Activated CD8-positive, alpha-beta T cell treated with anti-CD3 and anti-CD28 coated beads for 36 hours (primary cell): Measurements from ENCODE around the gene LRCOL1. TPM values are rescaled to one million over a fixed set of nuclear protein-coding genes. Genes with fewer than 3 reads are reported as not detected.

Experiments used
- ATAC-seq: fragments of 200-7000 bp; cut with Tn5 transposase; one replicate; pipeline ENCODE4 v1.10.0; 2021; ENCODE audit warnings: mild to moderate bottlenecking, moderate library complexity
- CTCF ChIA-PET: fragments of 350-600 bp; sonication (Branson Sonifier 250); formaldehyde crosslinking; loops from one replicate; lab custom pipeline; 2021; ENCODE audit warnings: antibody characterized with exemption; lab: Charles Lee
- POLR2A ChIA-PET: fragments of 350-600 bp; sonication (Branson Sonifier 250); formaldehyde crosslinking; loops from one replicate; lab custom pipeline; 2021; ENCODE audit warnings: antibody characterized with exemption; lab: Charles Lee
- DNase-seq: peaks from one replicate; pipeline ENCODE4 v3.0.0-alpha.2; 2020
- H3K27ac Mint-ChIP-seq: one replicate; pipeline ENCODE4 v1.8.0; 2021; ENCODE audit warnings: mild to moderate bottlenecking, mixed read lengths
- H3K27me3 Mint-ChIP-seq: one replicate; pipeline ENCODE4 v1.8.0; 2021; ENCODE audit warnings: mixed read lengths
- H3K36me3 Mint-ChIP-seq: one replicate; pipeline ENCODE4 v1.8.0; 2021; ENCODE audit warnings: low read depth, mixed read lengths
- H3K4me1 Mint-ChIP-seq: one replicate; pipeline ENCODE4 v1.8.0; 2021; ENCODE audit warnings: low read depth, mixed read lengths
- H3K4me3 Mint-ChIP-seq: one replicate; pipeline ENCODE4 v1.8.0; 2021; ENCODE audit warnings: mild to moderate bottlenecking, moderate library complexity, mixed read lengths
- H3K9me3 Mint-ChIP-seq: one replicate; pipeline ENCODE4 v1.8.0; 2021; ENCODE audit warnings: mixed read lengths
- intact Hi-C: fragments of 100-400 bp; cut with micrococcal nuclease; formaldehyde crosslinking; loops from one replicate; pipeline ENCODE4 v1.10.0; 2022
- total RNA-seq, 2 experiments: library from RNA; stranded (reverse); gene quantifications; one replicate each; pipeline ENCODE4 v1.2.3, GENCODE V29; 2021
- TF ChIP-seq, protein P1 (sequence below): fragments of 200-600 bp; IDR thresholded peaks from one replicate; pipeline ENCODE4 v1.8.0; 2022; ENCODE audit warnings: antibody characterized with exemption, mild to moderate bottlenecking

LRCOL1 gene
- total RNA-seq, 2 experiments from 2014 or later: not detected

DNA sequence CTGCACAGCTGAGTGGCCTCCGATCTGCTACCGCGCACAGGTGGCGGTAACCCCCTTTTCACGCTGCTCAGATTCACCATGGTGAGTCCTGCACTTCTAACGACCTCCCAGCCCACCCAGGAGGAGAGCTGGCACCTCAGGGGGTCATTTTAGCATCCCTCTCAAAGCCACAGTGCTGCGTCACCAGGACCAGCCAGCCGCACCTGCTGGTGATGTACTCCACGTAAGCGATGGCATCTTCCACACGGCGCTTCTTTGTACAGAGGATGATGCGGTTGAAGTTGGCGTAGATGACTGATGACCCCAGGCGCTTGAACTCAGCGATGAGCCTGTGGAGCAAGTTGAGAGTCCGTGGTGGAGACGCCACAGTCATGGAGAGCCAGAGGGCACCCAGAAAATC, 27.4 kb upstream of the LRCOL1 start:
- Mint-ChIP-seq H3K27me3 (no peaks in the 10 kb centered on the region), H3K27ac (no peak overlapping the region), H3K36me3 (peaks cover 72% of the 10 kb centered on the region), H3K4me1 (no peaks in the 10 kb centered on the region), H3K9me3 (no peaks in the 10 kb centered on the region), H3K4me3 (no peak overlapping the region)
- DNase-seq (no peak), ATAC-seq (no peak)
- POLR2A ChIA-PET: interaction anchor here (0.6 kb wide), 1 partner anchor 254 kb away, joined by 3 read pairs; no protein-coding TSS in a partner anchor
- CTCF ChIA-PET: interaction anchor here (1.2 to 1.4 kb wide), 2 partner anchors 23 kb away, joined by 3 to 6 read pairs; no protein-coding TSS in a partner anchor
- intact Hi-C loops: no loop called here
- TF ChIP-seq, protein P1, sequence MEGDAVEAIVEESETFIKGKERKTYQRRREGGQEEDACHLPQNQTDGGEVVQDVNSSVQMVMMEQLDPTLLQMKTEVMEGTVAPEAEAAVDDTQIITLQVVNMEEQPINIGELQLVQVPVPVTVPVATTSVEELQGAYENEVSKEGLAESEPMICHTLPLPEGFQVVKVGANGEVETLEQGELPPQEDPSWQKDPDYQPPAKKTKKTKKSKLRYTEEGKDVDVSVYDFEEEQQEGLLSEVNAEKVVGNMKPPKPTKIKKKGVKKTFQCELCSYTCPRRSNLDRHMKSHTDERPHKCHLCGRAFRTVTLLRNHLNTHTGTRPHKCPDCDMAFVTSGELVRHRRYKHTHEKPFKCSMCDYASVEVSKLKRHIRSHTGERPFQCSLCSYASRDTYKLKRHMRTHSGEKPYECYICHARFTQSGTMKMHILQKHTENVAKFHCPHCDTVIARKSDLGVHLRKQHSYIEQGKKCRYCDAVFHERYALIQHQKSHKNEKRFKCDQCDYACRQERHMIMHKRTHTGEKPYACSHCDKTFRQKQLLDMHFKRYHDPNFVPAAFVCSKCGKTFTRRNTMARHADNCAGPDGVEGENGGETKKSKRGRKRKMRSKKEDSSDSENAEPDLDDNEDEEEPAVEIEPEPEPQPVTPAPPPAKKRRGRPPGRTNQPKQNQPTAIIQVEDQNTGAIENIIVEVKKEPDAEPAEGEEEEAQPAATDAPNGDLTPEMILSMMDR: no peak

DNA sequence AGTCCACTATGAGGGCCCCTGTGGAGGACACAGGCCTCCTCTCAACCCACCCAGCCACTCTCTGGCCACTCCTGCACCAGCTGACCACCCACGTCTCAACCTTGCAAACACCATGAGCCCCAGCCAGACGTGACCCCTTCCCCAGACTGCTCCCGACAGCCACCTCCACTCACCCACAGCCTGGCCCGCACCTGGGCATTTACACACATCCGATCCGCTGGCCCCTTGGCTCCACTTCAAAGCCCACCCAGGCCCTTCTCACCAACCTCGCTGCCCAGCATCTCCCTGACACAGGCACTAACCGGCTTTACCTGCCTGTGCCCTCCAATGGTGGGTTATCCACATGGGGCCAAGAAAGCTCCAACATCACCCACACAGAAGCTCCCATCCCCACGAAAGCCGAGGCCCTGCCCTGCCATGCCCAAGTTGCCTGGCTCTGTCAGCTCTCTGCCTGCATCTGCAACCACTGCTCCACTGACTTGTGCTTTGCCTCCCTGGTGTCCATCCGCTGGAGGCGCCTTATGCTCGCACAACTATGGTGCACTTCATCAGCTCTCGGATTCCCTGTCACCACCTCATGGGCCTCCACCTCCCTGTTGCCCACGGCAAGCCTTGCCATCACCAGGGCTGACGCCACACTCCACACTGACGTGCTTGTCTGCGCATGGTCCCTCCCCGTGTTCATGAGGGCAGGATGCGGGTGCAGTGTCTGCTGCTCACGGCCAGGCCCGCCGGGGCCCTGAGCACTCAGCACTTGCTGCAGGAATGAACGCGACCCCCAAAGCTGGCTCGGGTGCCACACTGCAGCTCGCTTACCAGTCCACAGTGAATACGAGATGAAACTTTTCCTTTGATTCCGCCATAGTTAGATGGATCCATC, 24.9 kb upstream of the LRCOL1 start:
- ChIA-PET CTCF (interaction anchor here (0.9 kb wide), 1 partner anchor 21 kb away, joined by 4 read pairs; no protein-coding TSS in a partner anchor), POLR2A (interaction anchor here (0.5 to 1.4 kb wide), 2 partner anchors 13 to 74 kb away, joined by 3 to 6 read pairs; no protein-coding TSS in a partner anchor)
- TF ChIP-seq, protein P1: no peak
- Mint-ChIP-seq H3K4me1 (no peaks in the 10 kb centered on the region), H3K9me3 (no peaks in the 10 kb centered on the region), H3K27ac (no peak overlapping the region), H3K36me3 (peaks cover 73% of the 10 kb centered on the region), H3K27me3 (no peaks in the 10 kb centered on the region), H3K4me3 (no peak overlapping the region)
- intact Hi-C loops: no loop called here
- ATAC-seq (no peak), DNase-seq (no peak)

DNA sequence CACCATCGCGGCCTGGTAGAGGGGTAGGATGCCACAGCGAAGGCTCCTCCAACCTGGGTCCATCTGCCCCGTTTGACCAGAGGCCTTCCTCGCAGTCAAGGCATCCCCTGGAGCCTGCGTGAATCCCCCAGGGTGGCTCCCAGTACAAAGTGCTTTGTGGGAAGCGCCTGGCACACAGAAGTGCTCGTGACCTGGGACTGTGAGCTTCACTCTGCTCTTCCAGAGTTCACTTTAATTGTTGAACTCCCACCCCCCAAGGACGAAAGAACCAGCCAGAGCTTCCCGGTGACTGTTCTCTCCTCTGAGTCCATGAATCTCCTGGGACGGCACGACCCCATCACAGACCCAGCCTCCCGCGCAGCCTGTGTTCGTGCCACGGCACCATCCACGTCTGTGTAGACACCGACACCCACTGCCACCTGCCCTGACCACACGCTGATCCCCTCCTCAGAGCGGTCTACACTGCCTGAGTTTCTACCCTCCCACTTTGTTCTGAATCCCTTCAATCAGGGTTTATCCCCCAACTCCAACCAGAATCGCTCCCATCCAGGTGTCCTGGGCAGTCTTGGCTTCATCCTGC, 24.1 kb upstream of the LRCOL1 start:
- no peak for DNase-seq
- no peaks in the 10 kb centered on the region for H3K9me3 Mint-ChIP-seq
- intact Hi-C loops: no loop called here
- POLR2A ChIA-PET: interaction anchor here (1.4 kb wide), 1 partner anchor 12 kb away, joined by 6 read pairs; no protein-coding TSS in a partner anchor
- H3K27ac Mint-ChIP-seq: no peak overlapping the region
- H3K4me1 Mint-ChIP-seq: no peaks in the 10 kb centered on the region
- no peaks in the 10 kb centered on the region for H3K27me3 Mint-ChIP-seq
- no peak overlapping the region for H3K4me3 Mint-ChIP-seq
- no peak for ATAC-seq
- CTCF ChIA-PET: no interaction called here
- peaks cover 75% of the 10 kb centered on the region for H3K36me3 Mint-ChIP-seq
- TF ChIP-seq, protein P1: no peak

DNA sequence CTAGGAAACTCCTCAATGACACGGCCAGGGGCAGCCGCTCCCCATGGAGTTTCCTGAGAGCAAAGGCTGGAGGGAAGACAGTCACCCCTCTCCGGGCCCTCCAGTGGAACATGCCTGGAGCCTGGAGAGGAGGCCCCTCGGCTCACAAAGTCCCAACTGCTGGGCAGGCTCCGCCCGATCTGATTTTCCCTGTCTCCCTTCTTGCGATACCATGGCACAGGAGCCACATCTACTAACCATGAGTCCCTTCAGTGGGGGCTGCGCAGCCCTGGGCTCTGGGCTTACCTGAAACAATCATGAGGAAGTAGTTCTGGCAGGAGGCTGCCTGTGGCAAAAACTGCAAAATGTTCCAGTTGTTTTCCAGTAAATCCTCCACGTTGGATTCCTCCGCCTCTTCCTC, 23.5 kb upstream of the LRCOL1 start:
- DNase-seq: no peak
- ChIA-PET POLR2A (interaction anchor here (1.4 kb wide), 1 partner anchor 11 kb away, joined by 6 read pairs; no protein-coding TSS in a partner anchor), CTCF (interaction anchor here (0.6 kb wide), 1 partner anchor 220 kb away, joined by 3 read pairs; no protein-coding TSS in a partner anchor)
- Mint-ChIP-seq H3K4me1 (no peaks in the 10 kb centered on the region), H3K9me3 (no peaks in the 10 kb centered on the region), H3K36me3 (peaks cover 76% of the 10 kb centered on the region), H3K27ac (no peak overlapping the region), H3K4me3 (no peak overlapping the region), H3K27me3 (no peaks in the 10 kb centered on the region)
- ATAC-seq: no peak
- intact Hi-C loops: no loop called here
- TF ChIP-seq, protein P1: no peak
